Glutamatergic neuron (in vitro differentiated cells): Measurements from ENCODE around the gene DR1. TPM values are rescaled to one million over a fixed set of nuclear protein-coding genes. Genes with fewer than 3 reads are reported as not detected.
"Not testable (repeated sequence)": the region's sequence is repeated elsewhere in the genome, so short reads cannot be mapped to it uniquely, and the experiment has no call there.

Experiments
- DNase-seq: peaks from one replicate; pipeline ENCODE4 v3.0.0; 2022
- H3K27ac Mint-ChIP-seq: one replicate; pipeline ENCODE4 v1.8.0; 2020; ENCODE audit warnings: mild to moderate bottlenecking, mixed read lengths, inconsistent platforms; ENCODE audit not compliant: unreplicated experiment
- H3K27me3 Mint-ChIP-seq: one replicate; pipeline ENCODE4 v1.8.0; 2020; ENCODE audit warnings: mild to moderate bottlenecking, moderate library complexity, mixed read lengths, inconsistent platforms; ENCODE audit not compliant: unreplicated experiment
- H3K36me3 Mint-ChIP-seq: one replicate; pipeline ENCODE4 v1.8.0; 2020; ENCODE audit warnings: mild to moderate bottlenecking, mixed read lengths, inconsistent platforms; ENCODE audit not compliant: unreplicated experiment
- H3K4me1 Mint-ChIP-seq: one replicate; pipeline ENCODE4 v1.8.0; 2020; ENCODE audit warnings: mild to moderate bottlenecking, low read depth, mixed read lengths, inconsistent platforms; ENCODE audit not compliant: unreplicated experiment
- H3K4me3 Mint-ChIP-seq: one replicate; pipeline ENCODE4 v1.8.0; 2020; ENCODE audit warnings: mild to moderate bottlenecking, mixed read lengths, inconsistent platforms; ENCODE audit not compliant: unreplicated experiment
- H3K9me3 Mint-ChIP-seq: one replicate; pipeline ENCODE4 v1.8.0; 2020; ENCODE audit warnings: mild to moderate bottlenecking, moderate library complexity, mixed read lengths, inconsistent platforms; ENCODE audit not compliant: unreplicated experiment
- CTCF ChIP-seq: fragments of 200-600 bp; sonication (generic); IDR thresholded peaks from one replicate; pipeline ENCODE4 v1.5.0; 2021; ENCODE audit not compliant: partially characterized antibody, unreplicated experiment
- total RNA-seq: library from RNA; stranded (reverse); fragmentation: NEBNext Ultra II Directional; extraction: Animal tissue kit (Norgen Biotek cat#: 25700); gene quantifications from one replicate; pipeline ENCODE4 v1.2.1, GENCODE V29; 2021; ENCODE audit not compliant: unreplicated experiment

Gene DR1
- total RNA-seq, 1 donor from 2014 or later, result 49.0 TPM

GRCh38 chr1:93350875-93351274 is 5.2 kb downstream of the DR1 start:
- H3K9me3 Mint-ChIP-seq, result peaks cover 8% of the 10 kb centered on the region
- H3K4me1 Mint-ChIP-seq, result peaks cover 17% of the 10 kb centered on the region
- peaks cover 10% of the 10 kb centered on the region for H3K27me3 Mint-ChIP-seq
- no peaks in the 10 kb centered on the region for H3K36me3 Mint-ChIP-seq
- DNase-seq, result no peak
- no peak overlapping the region for H3K4me3 Mint-ChIP-seq
- H3K27ac Mint-ChIP-seq, result no peak overlapping the region
- TF ChIP-seq CTCF, result no peak

- not testable (repeated sequence) for H3K27me3 Mint-ChIP-seq, H3K9me3 Mint-ChIP-seq, DNase-seq, H3K4me3 Mint-ChIP-seq, H3K27ac Mint-ChIP-seq, H3K36me3 Mint-ChIP-seq
- H3K4me1 Mint-ChIP-seq, result peaks cover 17% of the 10 kb centered on the region
Observed at GRCh38 chr1:93351346-93351745, 5.6 kb downstream of the DR1 start.

- Mint-ChIP-seq H3K9me3 (peaks cover 2% of the 10 kb centered on the region), H3K27me3 (no peaks in the 10 kb centered on the region), H3K4me1 (peaks cover 15% of the 10 kb centered on the region), H3K27ac (no peak overlapping the region), H3K4me3 (no peak overlapping the region), H3K36me3 (no peaks in the 10 kb centered on the region)
- TF ChIP-seq CTCF, result no peak
- no peak for DNase-seq
Observed at GRCh38 chr1:93352376-93352775, 6.7 kb downstream of the DR1 start.

GRCh38 chr1:93353286-93353685 is 7.6 kb downstream of the DR1 start:
- no peak for DNase-seq
- TF ChIP-seq CTCF, result no peak
- H3K27ac Mint-ChIP-seq, result no peak overlapping the region
- H3K4me1 Mint-ChIP-seq, result peaks cover 19% of the 10 kb centered on the region
- H3K36me3 Mint-ChIP-seq, result no peaks in the 10 kb centered on the region
- H3K4me3 Mint-ChIP-seq, result no peak overlapping the region
- peaks cover 2% of the 10 kb centered on the region for H3K27me3 Mint-ChIP-seq
- no peaks in the 10 kb centered on the region for H3K9me3 Mint-ChIP-seq

GRCh38 chr1:93354749-93355148 is 9.0 kb downstream of the DR1 start:
- Mint-ChIP-seq H3K4me3 (no peak overlapping the region), H3K4me1 (peaks cover 15% of the 10 kb centered on the region), H3K36me3 (no peaks in the 10 kb centered on the region), H3K27ac (no peak overlapping the region), H3K9me3 (no peaks in the 10 kb centered on the region), H3K27me3 (peaks cover 2% of the 10 kb centered on the region)
- no peak for TF ChIP-seq CTCF
- DNase-seq, result no peak

GRCh38 chr1:93357242-93357641 is 11.5 kb downstream of the DR1 start:
- TF ChIP-seq CTCF, result no peak
- peaks cover 2% of the 10 kb centered on the region for H3K27me3 Mint-ChIP-seq
- H3K27ac Mint-ChIP-seq, result no peak overlapping the region
- no peaks in the 10 kb centered on the region for H3K36me3 Mint-ChIP-seq
- peaks cover 11% of the 10 kb centered on the region for H3K4me1 Mint-ChIP-seq
- no peak overlapping the region for H3K4me3 Mint-ChIP-seq
- no peak for DNase-seq
- H3K9me3 Mint-ChIP-seq, result no peaks in the 10 kb centered on the region
